UCSD-AML1 (cell line): ENCODE data around the gene CDR2.
"Not testable (repeated sequence)": the region's sequence is repeated elsewhere in the genome, so short reads cannot be mapped to it uniquely, and the experiment has no call there.

Source experiments
- DNase-seq: peaks from one replicate; lab custom pipeline; 2025; ENCODE audit not compliant: unreplicated experiment; lab: John Stamatoyannopoulos, UW

CDR2 gene

DNA sequence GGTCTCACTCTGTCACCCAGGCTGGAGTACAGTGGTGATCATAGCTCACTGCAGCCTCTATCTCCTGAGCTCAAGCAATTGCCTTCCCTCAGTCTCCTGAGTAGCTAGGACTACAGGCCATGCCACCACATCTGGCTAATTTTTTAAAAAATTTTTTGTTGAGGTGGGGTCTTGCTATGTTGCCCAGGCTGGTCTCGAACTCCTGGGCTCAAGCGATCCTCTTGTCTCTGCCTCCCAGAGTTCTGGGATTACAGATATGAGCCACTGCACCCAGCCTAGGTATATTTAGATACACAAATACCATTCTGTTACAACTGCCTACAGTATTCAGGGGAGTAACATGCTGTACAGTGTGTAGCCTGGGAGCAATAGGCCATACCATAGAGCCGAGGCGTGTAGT, 62.9 kb downstream of the CDR2 start:
- no peak for DNase-seq

DNA sequence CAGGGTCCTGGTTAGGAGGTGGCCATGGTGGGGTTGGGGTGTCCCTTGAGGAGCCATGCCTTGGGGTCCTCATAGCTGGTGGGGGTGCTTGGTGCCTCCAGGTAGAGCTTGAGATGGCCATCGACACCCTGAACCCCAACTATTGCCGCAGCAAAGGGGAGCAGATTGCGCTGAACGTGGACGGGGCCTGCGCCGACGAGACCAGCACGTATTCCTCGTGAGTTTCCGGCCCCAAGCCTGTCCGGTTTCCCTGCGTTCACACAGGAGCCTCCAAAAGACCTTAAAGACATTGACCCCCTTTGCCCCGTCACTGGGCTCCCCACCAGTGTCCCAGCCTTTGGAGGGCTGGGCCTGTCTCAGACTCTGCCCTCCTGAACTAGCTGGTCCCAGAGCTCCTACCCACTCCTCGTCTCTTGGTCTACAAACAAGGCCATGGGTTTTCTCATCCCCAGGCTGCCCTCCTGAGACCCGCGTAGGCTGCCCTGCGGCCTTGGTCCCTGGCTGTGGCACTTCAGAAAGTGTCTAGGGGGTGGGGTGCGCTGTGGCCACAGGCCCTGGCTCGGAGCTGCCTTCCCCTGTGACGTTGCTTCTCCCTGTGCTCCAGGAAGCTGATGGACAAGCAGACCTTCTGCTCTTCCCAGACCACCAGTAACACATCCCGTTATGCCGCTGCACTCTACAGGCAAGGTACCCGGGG, 65.4 kb downstream of the CDR2 start:
- no peak for DNase-seq

DNA sequence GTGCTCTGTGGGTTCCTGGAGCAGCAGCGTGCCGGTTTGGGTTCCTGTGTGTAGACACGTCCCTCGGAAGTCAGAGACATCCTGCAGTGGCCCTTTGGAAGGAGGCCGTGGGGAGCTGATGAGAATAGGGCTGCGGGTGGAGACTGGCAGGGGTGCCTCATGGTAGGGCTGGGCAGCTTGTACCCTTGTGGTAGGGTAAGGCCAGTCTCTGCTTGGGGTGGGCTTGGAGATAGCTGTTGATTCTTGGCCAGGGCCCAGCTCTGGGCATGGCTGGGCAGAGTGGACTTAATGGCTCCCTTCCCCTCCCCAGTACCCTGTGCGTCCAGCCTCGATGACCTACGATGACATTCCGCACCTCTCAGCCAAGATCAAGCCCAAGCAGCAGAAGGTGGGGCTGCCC, 66.6 kb downstream of the CDR2 start:
- DNase-seq = no peak

DNA sequence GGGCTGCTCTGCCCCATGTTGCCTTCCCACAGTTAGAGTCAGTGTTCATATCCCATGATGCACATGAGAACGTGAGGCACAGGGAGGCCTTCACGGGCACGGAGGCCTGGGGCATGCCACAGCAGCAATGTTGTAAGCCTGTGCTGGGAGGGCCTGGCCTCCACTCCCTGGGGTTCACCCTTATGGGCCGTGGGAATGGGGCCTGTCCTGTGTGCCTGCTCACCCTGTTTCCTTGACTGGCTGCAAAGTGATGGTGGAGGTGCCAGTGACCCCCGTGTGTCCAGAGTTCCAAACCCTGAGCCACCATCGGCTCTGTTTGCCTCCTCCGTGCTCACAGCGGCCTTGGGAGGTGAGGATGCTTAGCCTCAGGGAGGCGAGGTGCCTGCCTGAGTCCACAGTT, 67.6 kb downstream of the CDR2 start:
- DNase-seq = no peak

DNA sequence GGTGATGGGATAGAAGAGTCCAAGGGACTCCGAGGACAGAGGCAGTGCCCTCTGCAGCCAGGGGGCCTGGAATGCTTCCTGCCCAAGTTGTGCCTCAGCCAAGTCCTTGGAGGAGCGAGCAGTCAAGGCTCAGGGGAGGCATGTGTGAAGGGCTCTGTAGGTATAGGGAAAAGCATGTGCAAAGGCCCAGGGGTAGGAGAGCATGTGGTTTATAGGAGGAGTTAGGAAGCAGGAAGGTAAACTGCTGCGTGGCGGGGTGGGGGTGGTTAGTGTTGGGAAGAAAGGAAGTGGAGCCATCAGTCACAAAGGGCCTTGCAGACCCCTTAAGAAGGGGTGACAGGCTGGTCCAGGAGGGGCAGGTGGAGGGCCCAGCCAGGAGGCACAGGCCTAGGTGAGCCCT, 70.0 kb downstream of the CDR2 start:
- no peak for DNase-seq

DNA sequence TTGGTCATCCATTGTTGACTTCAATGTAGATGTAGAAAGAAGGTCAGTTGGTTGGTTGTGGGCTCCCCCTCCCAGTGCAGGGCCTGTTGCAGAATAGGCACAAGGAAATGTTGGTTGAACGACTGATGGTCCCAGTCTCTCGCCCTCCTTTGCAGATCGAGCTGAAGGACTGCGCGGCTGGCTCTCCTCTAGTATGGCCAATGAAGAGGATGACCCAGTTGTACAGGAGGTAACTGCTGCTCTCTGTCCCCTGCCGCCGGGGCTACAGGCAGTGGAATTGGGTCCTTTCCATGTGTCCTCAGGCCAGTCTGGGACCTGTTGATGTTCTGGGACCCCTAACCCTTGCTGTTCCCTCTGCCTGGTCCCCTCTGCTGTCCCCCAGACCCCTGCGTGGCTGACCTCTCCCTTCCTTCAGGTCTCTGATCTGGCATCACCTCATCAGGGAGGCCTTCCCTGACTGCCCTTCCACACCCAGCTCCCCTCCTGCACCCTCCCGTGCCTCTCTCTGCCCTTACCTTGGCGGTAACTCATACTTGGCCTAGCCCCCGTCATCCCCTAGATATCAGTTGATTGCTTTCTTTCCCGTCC, 71.5 kb downstream of the CDR2 start:
- DNase-seq = no peak

DNA sequence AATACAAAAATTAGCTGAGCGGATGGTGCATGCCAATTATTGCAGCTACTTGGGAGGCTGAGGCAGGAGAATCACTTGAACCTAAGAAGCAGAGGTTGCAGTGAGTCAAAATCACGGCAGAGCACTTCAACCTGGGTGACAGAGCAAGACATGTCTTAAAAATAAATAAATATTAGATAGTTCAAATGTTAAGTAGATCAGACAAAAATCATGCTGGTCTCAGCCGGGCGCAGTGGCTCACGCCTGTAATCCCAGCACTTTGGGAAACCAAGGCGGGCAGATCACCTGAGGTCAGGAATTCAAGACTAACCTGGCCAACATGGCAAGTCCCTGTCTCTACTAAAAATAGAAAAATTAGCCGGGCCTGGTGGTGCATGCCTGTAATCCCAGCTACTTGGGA, 73.0 kb downstream of the CDR2 start:
- DNase-seq = not testable (repeated sequence)

DNA sequence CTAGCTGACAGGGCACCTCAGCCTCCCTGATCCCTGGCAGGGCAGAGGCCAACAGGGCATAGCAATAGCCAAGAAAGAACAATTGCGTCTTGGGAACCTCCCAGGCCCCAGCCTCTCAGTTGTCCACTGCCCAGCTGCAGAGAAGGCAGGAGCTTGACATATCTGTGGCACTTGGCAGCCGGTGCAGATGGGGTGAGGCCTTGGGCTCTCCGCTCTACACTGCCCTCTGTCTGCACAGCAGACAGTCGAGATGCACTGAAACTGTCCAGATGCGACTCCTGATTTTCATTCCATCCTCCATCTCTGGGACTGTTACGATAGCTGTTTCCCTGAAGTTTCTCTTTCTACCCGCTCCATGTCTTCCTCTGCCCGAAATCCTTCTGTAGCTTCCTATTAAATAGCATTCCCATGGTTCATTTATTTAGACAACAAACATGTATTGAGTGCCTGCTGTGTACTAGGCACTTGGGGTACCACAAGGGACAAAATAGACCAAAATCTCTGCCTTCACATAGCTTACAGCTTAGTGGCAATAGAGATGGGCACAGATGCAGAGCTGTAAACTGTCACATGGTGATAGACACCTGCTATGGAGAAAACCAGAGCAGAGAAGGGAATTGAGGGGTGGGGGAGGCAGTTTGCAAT, 73.9 kb downstream of the CDR2 start:
- DNase-seq = peak; percentile 47

DNA sequence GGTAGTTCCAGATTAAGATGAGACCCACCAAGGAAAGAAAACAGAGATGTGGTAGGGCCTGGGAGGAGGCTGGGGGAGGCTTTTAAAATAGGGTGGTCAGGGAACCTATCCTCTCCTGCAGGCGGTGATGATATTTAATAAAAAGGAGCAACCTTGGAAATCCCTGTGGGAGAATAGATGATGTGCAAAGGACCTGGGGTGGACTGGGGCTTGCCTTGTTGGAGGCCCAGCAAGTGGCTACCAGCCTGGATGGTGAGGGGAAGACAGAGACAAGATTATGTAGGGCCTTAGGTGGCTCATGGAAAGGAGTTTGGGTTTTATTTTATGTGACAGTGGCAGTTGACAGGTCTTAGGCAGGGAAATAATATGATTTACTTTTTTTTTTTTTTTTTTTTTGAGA, 75.4 kb downstream of the CDR2 start:
- no peak for DNase-seq

DNA sequence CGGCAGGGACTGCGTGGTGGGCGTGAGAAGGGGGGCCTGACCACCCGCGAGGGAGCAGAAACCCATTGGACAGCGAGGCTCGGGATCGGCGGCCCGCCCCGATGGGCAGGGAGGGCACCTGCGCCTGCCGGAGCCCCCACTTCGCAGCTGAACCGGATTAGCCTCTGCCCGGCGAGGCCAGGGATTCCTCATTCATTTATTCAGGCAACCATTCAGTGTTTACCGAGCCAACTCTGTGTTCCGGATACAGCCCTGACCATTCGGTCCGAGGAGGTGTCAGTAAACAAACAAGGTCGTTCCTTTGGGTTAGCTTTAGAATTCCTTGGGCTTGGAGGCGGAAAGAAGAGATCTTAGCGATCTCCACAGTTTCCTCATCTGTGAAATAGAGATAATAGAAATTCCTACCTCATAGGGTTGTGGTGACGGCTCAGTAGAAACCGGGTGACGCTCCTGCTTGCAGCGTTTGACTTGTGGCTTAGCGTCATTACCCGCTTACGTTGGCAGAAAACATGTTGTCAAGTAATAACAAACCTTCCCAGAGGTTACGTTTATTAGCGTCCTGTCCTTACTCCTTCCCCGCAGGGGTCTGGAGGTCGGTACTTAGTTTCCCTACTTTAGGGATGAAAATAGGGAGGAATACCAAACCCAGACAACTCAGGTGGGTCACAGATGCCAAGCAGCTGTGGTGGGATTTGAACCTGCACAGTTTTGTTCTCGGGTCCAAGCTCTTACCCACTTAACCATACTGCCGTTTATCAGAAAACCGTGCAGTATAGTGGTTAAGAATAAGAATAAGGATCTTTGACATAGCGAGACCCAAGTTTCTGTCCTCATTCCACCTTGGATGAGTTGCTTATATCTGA, 76.3 kb downstream of the CDR2 start:
- peak; percentile 80 for DNase-seq

DNA sequence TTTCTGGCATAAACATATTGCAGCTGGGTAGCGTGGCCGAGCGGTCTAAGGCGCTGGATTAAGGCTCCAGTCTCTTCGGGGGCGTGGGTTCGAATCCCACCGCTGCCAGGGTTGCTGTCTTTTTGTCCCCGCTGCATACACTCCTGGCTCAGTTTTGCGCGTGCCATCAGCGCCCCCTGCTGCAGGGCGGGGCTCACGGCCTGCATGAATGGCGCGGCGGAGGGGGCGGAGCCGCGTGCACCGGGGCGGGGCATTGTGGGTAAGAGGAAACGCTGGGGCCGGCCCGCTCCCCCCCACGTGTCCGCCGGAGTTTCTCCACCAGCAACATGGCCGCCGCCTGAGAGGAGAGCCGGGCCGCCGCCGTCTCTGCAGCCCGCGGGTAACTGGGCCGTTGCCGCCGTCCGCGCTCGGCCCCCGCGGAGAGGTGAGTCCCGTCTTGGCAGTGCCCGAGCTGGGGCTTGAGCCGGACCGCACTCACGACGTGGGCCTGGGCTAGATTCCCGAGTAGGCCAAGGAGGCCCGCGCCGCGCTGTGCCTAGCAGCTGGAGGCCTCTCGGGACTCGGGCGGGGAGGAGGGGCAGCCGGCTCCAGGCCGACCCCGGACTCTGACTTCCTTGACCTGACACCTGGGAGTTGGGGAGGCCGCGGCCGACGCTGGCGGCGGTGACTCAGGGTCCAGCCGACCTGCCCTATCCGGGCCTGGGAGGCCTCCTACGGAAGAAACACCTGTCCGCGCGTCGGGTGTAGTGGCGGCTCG, 77.1 kb downstream of the CDR2 start, which contains the start of gene POLR3E:
Gene POLR3E (plus strand): TSS at position 296 of the 757 bp plus-strand sequence. CDS start 5,560 bp downstream, outside the sequence.
- DNase-seq = peak; percentile 99

DNA sequence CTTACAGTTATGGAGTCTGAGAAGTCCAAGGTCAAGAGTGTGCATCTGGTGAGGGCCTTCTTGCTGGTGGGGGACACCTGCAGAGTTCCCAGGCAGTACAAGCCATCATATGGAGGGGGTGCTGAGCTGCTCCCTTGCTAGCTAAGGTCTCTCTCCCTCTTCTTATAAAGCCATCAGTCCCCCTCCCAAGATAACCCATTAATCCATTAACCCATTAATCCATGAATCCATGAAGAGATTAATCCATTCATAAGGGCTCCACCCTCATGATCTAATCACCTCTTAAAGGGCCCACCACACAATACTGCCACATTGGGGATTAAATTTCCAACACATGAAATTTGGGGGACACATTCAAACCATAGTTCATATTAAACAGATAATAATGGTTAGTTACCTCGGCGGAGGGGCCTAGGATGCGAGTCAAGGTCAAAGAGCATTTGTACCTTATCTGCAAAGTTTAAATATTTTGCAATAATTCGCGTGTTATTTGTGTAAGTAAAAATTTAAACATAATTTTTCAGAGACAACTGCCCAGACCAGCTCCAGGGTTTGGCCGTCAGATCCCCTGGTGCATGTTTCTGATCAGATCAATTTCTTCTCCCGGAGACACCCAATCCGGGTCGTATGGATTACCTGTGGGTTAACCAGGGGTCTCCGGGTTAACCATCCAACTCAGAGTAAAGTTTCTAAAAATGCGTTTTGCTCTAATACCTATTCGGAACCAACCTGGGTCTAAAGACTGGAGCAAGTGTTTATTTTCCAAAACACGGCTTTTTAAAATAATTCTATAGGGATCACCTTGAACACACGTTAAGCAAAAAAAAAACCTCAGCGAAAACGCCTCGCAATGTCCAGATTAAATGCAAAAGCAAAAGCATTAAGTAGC, 78.0 kb downstream of the CDR2 start:
- no peak for DNase-seq
